Effector memory CD8-positive, alpha-beta T cell (primary cell): ENCODE measurements around the gene TNFAIP8L3.

ENCODE experiments used
- ATAC-seq: fragments of 150-1000 bp; cut with Tn5 transposase; replicated peaks from 2 replicates; pipeline ENCODE4 v1.10.0; 2021; ENCODE audit warnings: mild to moderate bottlenecking, moderate library complexity
- DNase-seq, 3 experiments: peaks; one replicate each; pipeline ENCODE4 v3.0.0; 2021
- H3K27ac Mint-ChIP-seq, 2 donors: one replicate each; pipeline ENCODE4 v1.8.0; 2022; ENCODE audit warnings: mild to moderate bottlenecking in 2 of 2, mixed read lengths in 2 of 2, moderate library complexity in 2 of 2
- H3K27me3 Mint-ChIP-seq, 2 donors: one replicate each; pipeline ENCODE4 v1.8.0; 2022; ENCODE audit warnings: mixed read lengths in 2 of 2
- H3K36me3 Mint-ChIP-seq: one replicate; pipeline ENCODE4 v1.8.0; 2022; ENCODE audit warnings: mild to moderate bottlenecking, moderate library complexity, mixed read lengths; ENCODE audit not compliant: insufficient read depth
- H3K4me1 Mint-ChIP-seq, 2 donors: one replicate each; pipeline ENCODE4 v1.8.0; 2022; ENCODE audit warnings: low read depth in 2 of 2, mixed read lengths in 2 of 2
- H3K4me3 Mint-ChIP-seq, 2 donors: one replicate each; pipeline ENCODE4 v1.8.0; 2022; ENCODE audit warnings: mild to moderate bottlenecking in 2 of 2, mixed read lengths in 2 of 2, moderate library complexity in 2 of 2
- H3K9me3 Mint-ChIP-seq, 2 donors: one replicate each; pipeline ENCODE4 v1.8.0; 2022; ENCODE audit warnings: mixed read lengths in 2 of 2

The TNFAIP8L3 gene

DNA sequence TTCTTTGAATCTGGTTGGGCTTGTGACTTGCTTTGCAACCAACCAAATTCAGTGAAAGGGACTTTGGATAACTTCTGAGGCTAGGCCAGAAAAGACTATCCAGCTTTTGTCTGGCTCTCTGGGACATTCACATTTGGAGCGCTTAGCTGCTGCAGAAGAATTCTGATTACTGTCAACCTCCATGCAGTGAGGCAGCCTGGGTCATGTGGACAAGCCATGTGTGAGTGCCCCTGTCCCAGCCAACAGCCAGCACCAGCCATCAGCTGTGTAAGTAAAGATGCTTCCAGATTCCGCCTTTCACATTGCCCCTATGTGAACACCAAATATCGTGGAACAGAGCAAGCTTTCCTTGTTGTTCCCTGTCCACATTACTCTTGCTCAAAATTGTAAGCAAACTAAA, 12.9 kb upstream of the TNFAIP8L3 start:
- Mint-ChIP-seq H3K4me1 (no peaks in the 10 kb centered on the region), H3K9me3 (no peaks in the 10 kb centered on the region), H3K36me3 (no peaks in the 10 kb centered on the region), H3K27ac (no peak overlapping the region), H3K27me3 (peaks cover 22 to 44% of the 10 kb centered on the region in 2 donors), H3K4me3 (no peak overlapping the region)
- no peak for ATAC-seq
- no peak for DNase-seq

DNA sequence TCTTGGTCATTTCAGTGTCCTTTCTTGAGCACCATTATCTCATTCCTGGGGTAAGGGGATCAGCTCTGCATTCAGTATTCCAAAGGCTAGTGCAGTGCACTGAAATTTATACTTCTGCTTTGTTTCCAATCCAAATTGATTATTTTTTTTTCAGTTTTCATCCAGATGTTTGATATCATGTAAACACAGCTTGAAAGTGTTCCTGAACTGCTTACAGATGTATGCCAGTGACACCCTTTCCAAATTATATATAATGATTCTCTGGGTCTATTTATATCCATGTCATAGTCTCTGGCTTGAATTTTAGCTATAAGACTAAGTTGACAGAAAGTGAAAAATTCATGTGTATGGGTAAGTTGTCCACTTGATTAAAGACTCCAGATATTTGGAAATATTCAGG, 11.8 kb upstream of the TNFAIP8L3 start:
- no peak for ATAC-seq
- Mint-ChIP-seq H3K36me3 (no peaks in the 10 kb centered on the region), H3K27ac (no peak overlapping the region), H3K9me3 (no peaks in the 10 kb centered on the region), H3K4me3 (no peak overlapping the region), H3K4me1 (no peaks in the 10 kb centered on the region), H3K27me3 (peaks cover 28 to 42% of the 10 kb centered on the region in 2 donors)
- DNase-seq = no peak

DNA sequence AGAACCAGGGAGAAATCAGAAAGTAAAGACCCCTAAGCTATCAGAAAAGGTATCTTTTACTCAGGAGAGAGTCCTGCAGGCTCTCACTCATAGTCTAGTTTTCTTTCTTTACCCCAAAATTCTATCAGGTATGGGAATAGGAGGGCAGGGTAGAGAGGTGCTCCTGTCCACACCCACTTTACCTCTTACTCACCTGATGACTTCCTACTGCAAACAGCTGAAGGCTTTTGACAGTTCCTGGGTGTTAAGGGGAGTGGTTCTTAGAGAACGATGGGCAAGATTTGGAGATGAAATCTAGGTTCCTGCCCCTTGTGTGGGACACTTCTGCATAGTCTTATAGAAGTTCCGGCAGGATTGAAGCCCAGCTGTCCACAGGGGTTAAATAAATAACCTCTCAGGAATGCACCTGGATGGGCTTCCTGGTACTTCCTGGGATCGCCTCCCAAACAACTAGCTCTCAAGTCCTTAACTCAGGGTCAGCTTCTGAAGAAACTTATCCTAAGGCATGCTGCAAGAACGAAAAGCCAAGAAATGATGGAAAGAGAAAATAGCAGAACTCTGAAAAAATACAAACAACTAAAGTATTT, 10.8 kb upstream of the TNFAIP8L3 start:
- DNase-seq (no peak), ATAC-seq (no peak)
- no peak overlapping the region for H3K27ac Mint-ChIP-seq
- peaks cover 28 to 42% of the 10 kb centered on the region in 2 donors for H3K27me3 Mint-ChIP-seq
- H3K4me3 Mint-ChIP-seq = no peak overlapping the region
- H3K4me1 Mint-ChIP-seq = no peaks in the 10 kb centered on the region
- no peaks in the 10 kb centered on the region for H3K9me3 Mint-ChIP-seq
- no peaks in the 10 kb centered on the region for H3K36me3 Mint-ChIP-seq

DNA sequence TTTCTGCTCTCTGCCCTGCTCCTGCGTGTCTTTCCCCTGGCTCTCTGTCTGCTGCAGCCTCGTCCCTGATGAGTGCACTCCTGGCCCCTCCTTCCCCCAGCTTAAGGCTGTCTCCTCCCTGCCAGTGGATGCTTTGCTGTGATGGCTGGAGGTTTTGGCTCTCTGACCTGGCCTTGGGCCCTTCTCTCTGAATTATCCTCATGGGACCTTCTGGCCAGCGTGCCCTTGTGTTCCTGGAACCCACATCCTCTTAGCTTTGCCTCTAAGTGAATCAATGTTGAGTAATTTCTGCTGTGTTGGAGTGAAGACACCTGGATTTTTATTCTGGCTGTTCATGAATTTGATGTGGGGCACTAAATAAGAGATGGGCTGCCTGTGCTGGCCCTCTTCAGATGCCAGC, 9.8 kb upstream of the TNFAIP8L3 start:
- peaks cover 33 to 42% of the 10 kb centered on the region in 2 donors for H3K27me3 Mint-ChIP-seq
- H3K4me1 Mint-ChIP-seq = no peaks in the 10 kb centered on the region
- H3K9me3 Mint-ChIP-seq = no peaks in the 10 kb centered on the region
- H3K27ac Mint-ChIP-seq = no peak overlapping the region
- no peaks in the 10 kb centered on the region for H3K36me3 Mint-ChIP-seq
- DNase-seq = no peak
- H3K4me3 Mint-ChIP-seq = no peak overlapping the region
- ATAC-seq = no peak

DNA sequence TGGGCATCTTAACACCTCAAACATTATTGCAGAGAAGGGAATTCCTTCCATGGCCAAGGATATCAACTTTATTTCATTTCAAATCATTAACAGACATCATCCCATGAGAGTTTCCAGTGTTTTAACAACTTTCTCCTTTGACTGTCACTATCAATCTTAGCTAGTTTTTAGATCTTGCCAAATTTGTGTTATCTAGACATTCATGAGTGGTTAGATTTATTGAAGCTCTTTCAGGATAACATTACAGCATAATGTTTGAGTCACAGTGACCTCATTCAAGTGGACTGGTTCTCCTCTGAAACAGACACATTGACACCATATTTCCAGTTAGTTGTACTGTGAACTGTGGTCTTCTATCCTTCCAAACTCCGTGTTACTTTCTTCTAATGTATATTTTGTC, 8.6 kb upstream of the TNFAIP8L3 start:
- Mint-ChIP-seq H3K4me1 (no peaks in the 10 kb centered on the region), H3K27me3 (peaks cover 39 to 46% of the 10 kb centered on the region in 2 donors), H3K27ac (no peak overlapping the region), H3K36me3 (no peaks in the 10 kb centered on the region), H3K4me3 (no peak overlapping the region), H3K9me3 (no peaks in the 10 kb centered on the region)
- no peak for ATAC-seq
- DNase-seq = no peak

DNA sequence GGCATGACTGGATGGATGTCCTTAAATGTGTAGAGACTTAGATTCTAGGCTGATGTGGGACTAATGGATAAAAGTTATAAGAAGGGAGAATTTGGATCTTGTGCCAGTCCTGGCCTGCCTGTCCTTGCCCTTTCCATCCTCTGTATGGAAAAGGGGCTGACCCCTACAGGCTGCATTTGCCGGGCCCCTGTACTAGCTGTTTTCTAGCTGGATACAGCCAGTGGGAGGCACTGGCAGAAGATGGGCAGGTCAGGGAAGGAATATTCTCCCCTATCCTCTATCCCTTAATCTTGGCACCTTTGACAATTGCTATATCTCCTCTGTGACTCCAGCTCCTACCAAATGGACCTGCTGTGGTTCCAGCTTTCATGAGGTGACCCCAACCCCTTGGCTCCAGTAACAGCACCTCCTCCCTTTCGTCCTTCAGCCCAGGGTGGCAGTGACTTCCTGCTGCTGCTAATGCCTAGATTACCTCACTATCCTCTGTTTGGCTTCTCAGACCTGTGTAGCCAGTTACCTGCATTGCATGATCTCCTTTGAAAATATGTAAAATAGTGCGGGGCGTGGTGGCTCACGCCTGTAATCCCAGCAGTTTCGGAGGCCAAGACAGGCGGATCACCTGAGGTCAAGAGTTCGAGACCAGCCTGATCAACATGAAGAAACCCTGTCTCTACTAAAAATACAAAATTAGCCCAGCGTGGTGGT, 6.2 kb upstream of the TNFAIP8L3 start:
- DNase-seq (no peak), ATAC-seq (no peak)
- no peaks in the 10 kb centered on the region for H3K4me1 Mint-ChIP-seq
- H3K4me3 Mint-ChIP-seq = no peak overlapping the region
- H3K9me3 Mint-ChIP-seq = no peaks in the 10 kb centered on the region
- H3K27me3 Mint-ChIP-seq = peaks cover 54 to 66% of the 10 kb centered on the region in 2 donors
- H3K36me3 Mint-ChIP-seq = no peaks in the 10 kb centered on the region
- H3K27ac Mint-ChIP-seq = no peak overlapping the region

DNA sequence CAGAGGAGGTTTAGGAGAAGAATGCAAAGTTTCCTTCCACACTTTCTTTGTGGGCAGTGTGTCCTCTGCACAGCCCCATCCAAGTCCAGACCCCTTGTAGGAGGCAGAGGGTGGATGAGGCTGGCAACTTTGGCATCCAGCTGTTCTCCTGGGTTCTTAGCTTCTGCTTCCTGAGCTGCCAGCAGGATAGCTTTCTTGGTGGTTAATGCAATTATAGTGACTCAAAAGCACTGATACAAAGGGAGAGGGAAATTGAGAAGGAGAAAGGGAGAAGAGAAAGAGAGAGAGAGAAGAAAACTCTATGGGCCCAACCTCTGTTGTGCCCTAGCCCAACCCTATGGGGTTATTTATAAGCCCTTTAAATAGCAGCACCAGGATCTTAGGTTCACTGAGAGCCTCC, 4.5 kb upstream of the TNFAIP8L3 start:
- DNase-seq = no peak
- peaks cover 58 to 67% of the 10 kb centered on the region in 2 donors for H3K27me3 Mint-ChIP-seq
- no peak for ATAC-seq
- no peak overlapping the region for H3K4me3 Mint-ChIP-seq
- no peak overlapping the region for H3K27ac Mint-ChIP-seq
- H3K36me3 Mint-ChIP-seq = no peaks in the 10 kb centered on the region
- no peaks in the 10 kb centered on the region for H3K9me3 Mint-ChIP-seq
- H3K4me1 Mint-ChIP-seq = no peaks in the 10 kb centered on the region

DNA sequence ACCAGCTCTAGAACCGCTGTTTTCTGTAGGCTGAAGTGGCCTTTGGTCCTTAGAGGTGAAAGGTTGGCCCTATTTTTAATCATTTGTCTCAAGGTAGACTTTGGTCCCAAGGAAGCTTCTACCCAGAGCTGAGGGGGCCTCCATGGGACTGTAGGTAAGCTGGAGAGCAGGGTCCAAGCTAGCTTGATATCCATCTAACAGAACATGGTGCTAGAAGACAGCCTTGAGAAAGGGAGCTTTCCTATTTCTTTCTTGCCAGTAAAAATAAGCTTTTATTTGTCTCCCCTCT, 3.6 kb upstream of the TNFAIP8L3 start:
- Mint-ChIP-seq H3K36me3 (no peaks in the 10 kb centered on the region), H3K9me3 (no peaks in the 10 kb centered on the region), H3K4me3 (no peak overlapping the region), H3K4me1 (peaks cover 3% of the 10 kb centered on the region in 2 donors), H3K27me3 (peaks cover 59 to 68% of the 10 kb centered on the region in 2 donors), H3K27ac (no peak overlapping the region)
- ATAC-seq (no peak), DNase-seq (no peak)

DNA sequence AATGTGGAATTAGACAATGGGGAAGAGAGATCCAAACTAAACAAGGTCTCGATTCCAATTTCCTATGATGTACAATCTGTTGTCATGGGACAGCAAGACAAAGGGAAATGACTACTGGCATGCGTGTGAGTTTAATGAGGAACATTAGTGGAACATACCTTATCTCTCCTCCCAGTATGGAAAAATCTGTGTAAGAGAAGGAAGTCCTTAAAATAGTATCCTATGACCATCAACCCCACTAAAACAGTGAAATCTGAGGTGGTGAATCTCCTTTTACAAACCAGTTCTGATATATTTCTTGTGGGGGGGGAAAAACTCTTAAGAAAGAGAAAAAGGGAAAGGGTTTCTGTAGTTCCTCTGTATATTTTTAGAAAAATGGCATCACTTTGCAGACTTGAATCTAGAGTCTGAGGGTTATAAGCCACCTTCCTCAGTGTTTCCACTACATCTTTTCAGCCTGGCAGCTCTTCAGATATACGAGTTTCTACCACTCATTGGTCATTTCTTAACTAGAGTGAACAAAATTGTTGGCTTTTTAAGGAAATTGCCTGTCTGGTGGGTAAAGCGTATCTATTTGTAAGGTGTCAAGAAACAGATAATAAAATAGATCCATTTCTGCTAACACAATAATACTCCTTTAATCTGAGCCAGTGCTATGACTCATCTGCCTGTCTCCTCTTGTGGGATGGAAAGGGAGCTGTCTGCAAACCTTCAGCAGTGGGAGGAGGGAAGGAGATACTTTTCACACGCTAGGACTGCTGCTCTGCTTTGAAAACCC, 3.0 kb upstream of the TNFAIP8L3 start:
- Mint-ChIP-seq H3K27me3 (peaks cover 59 to 74% of the 10 kb centered on the region in 2 donors), H3K9me3 (no peaks in the 10 kb centered on the region), H3K36me3 (no peaks in the 10 kb centered on the region), H3K27ac (no peak overlapping the region), H3K4me1 (peaks cover 4% of the 10 kb centered on the region in 2 donors), H3K4me3 (no peak overlapping the region)
- ATAC-seq = no peak
- no peak for DNase-seq

DNA sequence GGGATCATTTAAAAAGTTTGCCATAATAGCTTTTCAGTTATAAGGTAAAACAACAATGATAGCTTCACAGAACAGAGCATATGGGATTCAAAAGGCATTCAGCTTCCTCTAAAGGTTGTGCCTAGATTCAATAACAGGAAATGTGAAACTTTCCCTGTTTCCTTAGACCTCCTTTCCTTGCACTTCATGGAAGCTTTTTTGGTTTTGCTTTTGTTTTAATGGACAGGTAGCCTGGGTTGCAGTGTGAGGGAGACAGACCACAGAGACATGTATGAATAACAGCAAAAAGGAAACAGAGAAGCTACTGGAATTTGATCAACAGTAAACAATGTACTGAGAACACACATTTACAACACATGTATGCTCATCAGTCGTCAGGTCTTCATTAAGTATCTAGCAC, 2.3 kb upstream of the TNFAIP8L3 start:
- ATAC-seq (no peak), DNase-seq (no peak)
- Mint-ChIP-seq H3K4me1 (peaks cover 4% of the 10 kb centered on the region in 2 donors), H3K9me3 (no peaks in the 10 kb centered on the region), H3K27ac (no peak overlapping the region), H3K36me3 (no peaks in the 10 kb centered on the region), H3K4me3 (no peak overlapping the region), H3K27me3 (peaks cover 60 to 81% of the 10 kb centered on the region in 2 donors)

DNA sequence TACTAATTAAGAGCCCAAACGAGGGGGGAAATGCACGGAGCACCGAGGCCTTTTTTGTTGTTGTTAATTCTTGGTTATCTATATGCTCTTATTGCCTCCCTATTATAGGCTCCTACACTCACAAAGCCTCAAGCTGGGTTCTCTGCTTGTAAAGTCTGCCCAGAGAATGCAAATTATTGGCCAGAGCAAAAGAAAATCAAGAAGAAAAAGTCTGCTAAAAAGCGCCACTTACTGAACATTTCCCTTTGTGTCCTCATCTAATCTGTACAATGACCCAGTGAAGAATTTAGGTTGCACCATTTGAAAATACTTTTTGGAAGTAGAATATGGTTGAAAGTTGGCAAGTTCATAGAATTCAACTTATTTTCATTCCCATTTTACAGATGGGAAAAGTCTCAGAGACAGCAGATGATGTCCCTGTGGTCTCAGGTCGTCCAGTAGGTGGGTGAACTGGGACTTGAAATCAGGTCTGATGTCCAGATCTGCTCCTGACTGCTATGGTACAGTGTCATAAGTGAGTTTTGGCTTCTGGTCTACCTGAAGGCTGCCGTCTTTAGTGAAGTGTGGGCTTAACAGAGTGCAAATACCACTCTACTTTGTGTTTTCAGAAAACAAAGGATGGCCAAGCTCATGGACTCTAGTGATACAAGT, 1.1 kb upstream of the TNFAIP8L3 start:
- peaks cover 72 to 86% of the 10 kb centered on the region in 2 donors for H3K27me3 Mint-ChIP-seq
- no peaks in the 10 kb centered on the region for H3K36me3 Mint-ChIP-seq
- no peak overlapping the region for H3K4me3 Mint-ChIP-seq
- no peak for DNase-seq
- no peak for ATAC-seq
- H3K9me3 Mint-ChIP-seq = no peaks in the 10 kb centered on the region
- H3K4me1 Mint-ChIP-seq = peaks cover 4% of the 10 kb centered on the region in 2 donors
- H3K27ac Mint-ChIP-seq = no peak overlapping the region

DNA sequence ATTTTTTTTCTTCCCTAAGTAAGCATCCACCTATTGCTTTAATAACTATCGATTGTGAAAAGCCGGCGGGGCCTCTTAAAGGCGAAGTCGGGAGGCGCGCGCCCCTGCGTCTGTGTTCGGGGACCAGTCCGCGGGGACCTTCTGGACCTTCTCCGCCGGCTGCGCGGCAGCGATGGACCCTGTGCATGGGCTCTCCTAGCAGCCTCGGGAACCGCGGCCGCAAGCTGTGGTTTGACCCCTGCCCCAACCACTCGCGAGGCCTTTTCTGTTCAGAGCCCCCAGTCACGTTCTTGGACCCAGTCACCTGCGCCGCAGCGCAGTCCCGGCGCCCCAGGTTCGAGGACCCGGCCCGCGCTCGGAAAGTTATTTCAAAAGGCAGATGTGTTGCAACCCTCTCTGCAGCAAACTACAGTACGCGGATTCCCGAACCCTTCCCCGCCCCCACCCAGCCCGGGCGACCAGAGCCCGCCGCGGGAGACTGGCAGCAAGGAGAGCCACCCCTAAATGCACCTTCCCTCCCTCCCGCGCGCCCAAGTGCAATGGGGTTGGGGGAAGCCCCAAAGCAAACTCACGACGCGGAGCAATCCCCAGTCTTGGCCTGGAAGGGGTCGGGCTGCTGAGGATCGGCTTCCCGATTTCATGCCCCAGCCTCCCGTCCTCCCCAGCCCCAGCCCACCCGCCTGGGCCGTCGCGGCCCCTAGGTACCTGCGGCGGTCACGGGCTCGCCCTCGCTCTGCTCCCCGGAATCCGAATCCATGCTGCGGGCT, 684 bp downstream of the TNFAIP8L3 start:
- Mint-ChIP-seq H3K4me3 (peak overlapping the region in 1 of 2 donors; percentile 36), H3K36me3 (no peaks in the 10 kb centered on the region), H3K4me1 (peaks cover 4% of the 10 kb centered on the region in 2 donors), H3K27ac (no peak overlapping the region), H3K9me3 (no peaks in the 10 kb centered on the region), H3K27me3 (peaks cover 70 to 86% of the 10 kb centered on the region in 2 donors)
- ATAC-seq (no peak), DNase-seq (no peak)

DNA sequence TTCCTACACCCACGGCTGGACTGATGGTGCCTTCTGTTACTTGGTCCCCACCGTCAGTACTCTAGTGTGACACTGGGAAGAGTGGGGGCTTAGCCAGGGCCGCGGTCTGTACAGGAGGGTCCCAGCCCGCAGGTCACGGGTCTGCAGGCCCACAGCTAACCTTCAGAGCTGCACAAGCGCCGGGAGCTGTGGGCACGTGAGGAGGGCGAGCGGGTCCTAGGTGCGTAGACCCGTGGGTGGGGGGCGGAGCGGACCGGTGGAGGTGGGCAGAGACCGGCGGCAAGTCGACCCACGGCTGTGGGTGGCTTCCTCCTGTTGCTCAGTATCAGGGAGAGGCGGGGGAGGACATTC, 1.2 kb downstream of the TNFAIP8L3 start:
- peaks cover 4% of the 10 kb centered on the region in 2 donors for H3K4me1 Mint-ChIP-seq

More for the DNA sequence above, 1.2 kb downstream of the TNFAIP8L3 start:
- no peaks in the 10 kb centered on the region for H3K36me3 Mint-ChIP-seq
- H3K9me3 Mint-ChIP-seq = no peaks in the 10 kb centered on the region
- ATAC-seq = no peak
- peak overlapping the region; percentile 31 to 34 for H3K4me3 Mint-ChIP-seq
- DNase-seq = no peak
- H3K27me3 Mint-ChIP-seq = peaks cover 69 to 88% of the 10 kb centered on the region in 2 donors
- no peak overlapping the region for H3K27ac Mint-ChIP-seq
